RWPE1 (cell line): ENCODE measurements around the gene PEX11G.

ENCODE experiments used
- CTCF ChIA-PET: fragments of 350-600 bp; sonication (Branson Sonifier 250); formaldehyde crosslinking; extraction: SDS; loops from one replicate; lab custom pipeline; 2021; lab: Yijun Ruan, JAX
- POLR2A ChIA-PET: fragments of 400-600 bp; formaldehyde crosslinking; extraction: SDS; loops from one replicate; lab custom pipeline; 2020; ENCODE audit warnings: antibody characterized with exemption; ENCODE audit not compliant: low non-redundant PET; lab: Yijun Ruan, JAX
- DNase-seq: peaks from one replicate; pipeline ENCODE4 v3.0.0; 2012; ENCODE audit warnings: low spot score
- H3K27ac ChIP-seq: fragments of 450-650 bp; 2 replicates; pipeline ENCODE4 v1.5.1; 2017
- TF ChIP-seq, protein P1 (sequence below): fragments of 450-650 bp; conservative IDR thresholded peaks from 2 replicates; pipeline ENCODE4 v1.5.1; 2017; ENCODE audit warnings: low read depth, mild to moderate bottlenecking

PEX11G gene

DNA sequence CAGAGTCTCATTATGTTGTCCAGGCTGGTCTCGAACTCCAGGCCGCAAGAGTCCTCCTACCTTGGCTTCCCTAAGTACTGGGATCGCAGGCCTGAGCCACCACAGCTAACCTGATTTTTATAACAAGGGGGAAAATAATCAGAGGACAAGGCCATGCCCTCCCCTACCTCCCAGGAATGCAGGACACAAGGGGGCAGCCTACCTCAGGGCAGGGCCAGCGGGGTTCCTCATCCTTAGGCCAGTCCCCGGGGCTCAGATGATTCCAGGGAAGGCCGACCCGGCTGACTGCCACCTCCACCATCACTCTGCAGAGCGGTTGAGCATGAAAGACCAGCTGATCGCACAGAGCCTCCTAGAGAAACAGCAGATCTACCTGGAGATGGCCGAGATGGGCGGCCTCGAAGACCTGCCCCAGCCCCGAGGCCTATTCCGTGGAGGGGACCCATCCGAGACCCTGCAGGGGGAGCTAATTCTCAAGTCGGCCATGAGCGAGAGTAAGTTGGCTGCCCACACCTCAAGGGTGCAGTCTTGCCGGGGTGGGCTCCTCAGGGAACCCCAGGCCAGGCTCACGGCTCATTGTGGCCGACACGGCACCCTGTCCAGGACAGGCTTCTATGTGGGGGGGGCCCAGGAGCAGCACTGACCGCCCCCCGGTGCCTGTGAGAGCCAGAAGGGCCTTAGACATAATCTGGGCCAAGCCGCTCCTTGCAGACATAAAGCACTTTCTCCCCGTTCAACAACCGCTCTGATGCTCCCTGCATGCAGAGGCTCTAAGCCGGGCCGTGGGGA lies 26.8 kb downstream of the PEX11G start:
- ChIA-PET CTCF (no interaction called here), POLR2A (no interaction called here)
- no peak overlapping the region; the same call in 1 of the 2 replicates for H3K27ac ChIP-seq
- TF ChIP-seq, protein P1, sequence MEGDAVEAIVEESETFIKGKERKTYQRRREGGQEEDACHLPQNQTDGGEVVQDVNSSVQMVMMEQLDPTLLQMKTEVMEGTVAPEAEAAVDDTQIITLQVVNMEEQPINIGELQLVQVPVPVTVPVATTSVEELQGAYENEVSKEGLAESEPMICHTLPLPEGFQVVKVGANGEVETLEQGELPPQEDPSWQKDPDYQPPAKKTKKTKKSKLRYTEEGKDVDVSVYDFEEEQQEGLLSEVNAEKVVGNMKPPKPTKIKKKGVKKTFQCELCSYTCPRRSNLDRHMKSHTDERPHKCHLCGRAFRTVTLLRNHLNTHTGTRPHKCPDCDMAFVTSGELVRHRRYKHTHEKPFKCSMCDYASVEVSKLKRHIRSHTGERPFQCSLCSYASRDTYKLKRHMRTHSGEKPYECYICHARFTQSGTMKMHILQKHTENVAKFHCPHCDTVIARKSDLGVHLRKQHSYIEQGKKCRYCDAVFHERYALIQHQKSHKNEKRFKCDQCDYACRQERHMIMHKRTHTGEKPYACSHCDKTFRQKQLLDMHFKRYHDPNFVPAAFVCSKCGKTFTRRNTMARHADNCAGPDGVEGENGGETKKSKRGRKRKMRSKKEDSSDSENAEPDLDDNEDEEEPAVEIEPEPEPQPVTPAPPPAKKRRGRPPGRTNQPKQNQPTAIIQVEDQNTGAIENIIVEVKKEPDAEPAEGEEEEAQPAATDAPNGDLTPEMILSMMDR, result no peak
- no peak for DNase-seq

DNA sequence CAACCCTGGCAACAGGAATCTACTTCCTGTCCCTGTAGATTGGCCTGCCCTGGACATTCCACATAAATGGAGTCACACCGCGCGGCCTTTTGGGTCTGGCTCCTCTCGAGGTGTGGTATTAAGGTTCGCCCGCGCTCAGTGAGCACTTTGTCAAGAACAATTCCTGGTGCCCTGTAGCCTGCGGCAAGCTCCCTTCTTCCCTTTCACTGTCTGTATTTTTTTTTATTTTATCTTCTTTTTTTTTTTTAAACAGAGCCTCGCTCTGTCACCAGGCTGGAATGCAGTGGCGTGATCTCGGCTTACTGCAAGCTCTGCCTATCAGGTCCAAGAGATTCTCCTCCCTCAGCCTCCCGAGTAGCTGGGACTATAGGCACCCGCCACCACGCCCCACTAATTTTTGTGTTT lies 28.3 kb downstream of the PEX11G start:
- peak; percentile 45 for DNase-seq
- TF ChIP-seq, protein P1, result no peak
- ChIA-PET POLR2A (interaction anchor here (0.7 kb wide), 1 partner anchor 364 kb away, joined by 5 read pairs; no protein-coding TSS in a partner anchor), CTCF (interaction anchor here (0.6 to 0.8 kb wide), 2 partner anchors 78 to 1593 kb away, joined by 3 to 4 read pairs; no protein-coding TSS in a partner anchor)
- peak overlapping the region; percentile 31 for H3K27ac ChIP-seq

DNA sequence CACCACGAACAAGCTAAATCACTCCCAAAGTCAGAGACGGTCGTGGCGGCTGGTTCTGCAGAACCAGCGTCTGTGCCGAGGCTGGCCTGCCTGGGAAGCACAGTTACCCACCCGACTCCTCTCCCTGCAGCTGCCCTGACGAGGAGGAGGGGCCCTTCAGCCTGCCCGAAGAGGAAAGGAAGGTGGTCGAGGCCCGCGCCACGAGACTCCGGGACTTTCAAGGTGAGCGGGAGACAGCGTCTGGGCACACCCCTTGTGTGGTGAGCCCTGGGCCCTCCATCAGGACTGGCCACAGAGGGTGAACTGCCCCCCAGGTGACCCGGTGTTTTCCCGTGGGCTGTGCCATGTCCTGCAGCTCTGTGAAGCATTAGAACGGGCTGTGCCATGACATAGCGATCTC lies 29.1 kb downstream of the PEX11G start:
- ChIA-PET CTCF (no interaction called here), POLR2A (no interaction called here)
- peak overlapping the region; percentile 31 for H3K27ac ChIP-seq
- TF ChIP-seq, protein P1, result no peak
- DNase-seq, result no peak

DNA sequence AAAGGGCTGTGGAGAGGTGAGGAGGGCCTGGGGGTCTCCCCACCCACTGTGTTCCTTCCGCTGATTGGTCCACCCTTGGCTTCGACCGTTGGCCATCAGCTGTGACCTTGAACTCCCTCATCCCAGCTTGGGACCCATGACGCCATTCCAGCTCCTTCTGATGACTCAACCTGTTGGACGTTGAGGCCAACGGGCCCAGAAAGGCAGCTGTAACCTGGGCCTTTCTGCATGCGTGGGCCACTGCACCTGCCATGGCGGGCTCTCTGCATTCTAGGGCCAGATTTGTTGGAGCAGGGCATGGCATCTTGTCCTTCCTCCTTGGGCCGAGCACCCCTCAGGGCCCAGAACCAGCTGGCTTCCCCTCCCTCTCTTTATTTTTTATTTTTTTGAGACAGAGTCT lies 30.2 kb downstream of the PEX11G start:
- ChIA-PET POLR2A (interaction anchor here (0.6 kb wide), 1 partner anchor 58 kb away, joined by 3 read pairs; no protein-coding TSS in a partner anchor), CTCF (no interaction called here)
- TF ChIP-seq, protein P1, result no peak
- no peak overlapping the region; the same call in 1 of the 2 replicates for H3K27ac ChIP-seq
- no peak for DNase-seq

DNA sequence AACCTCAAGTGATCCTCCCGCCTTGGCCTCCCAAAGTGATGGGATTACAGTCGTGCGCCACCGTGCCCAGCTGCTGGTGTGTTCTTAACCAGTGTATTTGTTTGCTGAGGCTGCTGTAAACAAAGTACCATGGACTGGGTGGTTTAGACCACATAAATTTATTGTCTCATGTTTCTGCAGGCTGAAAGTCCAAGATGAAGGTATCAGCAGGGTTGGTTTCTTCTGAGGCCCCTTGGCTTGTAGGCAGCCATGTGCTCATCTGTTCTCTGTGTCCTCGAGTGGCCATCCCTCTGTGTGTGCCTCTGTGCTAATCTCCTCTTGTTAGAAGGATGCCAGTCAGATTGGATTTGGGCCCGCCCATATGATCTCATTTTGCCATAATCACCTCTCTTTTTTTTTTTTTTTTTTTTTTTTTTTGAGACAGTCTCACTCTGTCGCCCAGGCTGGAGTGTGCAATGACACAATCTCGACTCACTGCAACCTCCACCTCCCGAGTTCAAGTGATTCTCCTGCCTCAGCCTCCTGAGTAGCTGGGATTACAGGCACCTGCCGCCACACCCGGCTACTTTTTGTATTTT lies 31.8 kb downstream of the PEX11G start:
- no peak overlapping the region for H3K27ac ChIP-seq
- no peak for DNase-seq
- CTCF ChIA-PET, result no interaction called here
- TF ChIP-seq, protein P1, result no peak
- POLR2A ChIA-PET, result no interaction called here

DNA sequence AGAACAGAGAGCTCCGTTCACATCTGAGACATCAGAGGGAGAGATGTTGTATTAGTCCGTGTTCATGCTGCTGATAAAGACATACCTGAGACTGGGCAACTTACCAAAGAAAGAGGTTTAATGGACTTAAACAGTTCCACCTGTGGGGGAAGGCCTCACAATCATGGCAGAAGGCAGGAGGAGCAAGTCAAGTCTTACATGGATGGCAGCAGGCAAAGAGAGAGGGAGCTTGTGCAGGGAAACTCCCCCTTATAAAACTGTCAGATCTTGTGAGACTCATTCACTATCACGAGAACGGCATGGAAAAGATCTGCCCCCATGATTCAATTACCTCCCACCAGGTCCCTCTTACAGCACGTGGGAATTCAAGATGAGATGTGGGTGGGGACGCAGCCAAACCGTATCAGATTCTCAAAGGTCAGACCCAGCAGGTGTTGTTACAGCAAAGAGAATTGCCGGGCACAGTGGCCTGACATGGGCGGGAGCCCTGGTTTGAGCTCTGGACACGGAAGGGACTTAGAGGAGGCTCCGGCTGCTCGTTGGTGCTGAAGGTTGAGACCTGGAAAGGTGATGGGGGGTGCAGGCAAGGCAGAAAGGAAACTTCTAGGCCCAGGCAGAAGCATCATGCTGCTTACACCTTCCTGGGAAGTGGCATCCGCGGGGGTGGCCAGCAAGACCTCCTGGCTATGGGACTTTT lies 33.1 kb downstream of the PEX11G start:
- ChIA-PET POLR2A (no interaction called here), CTCF (no interaction called here)
- H3K27ac ChIP-seq, result no peak overlapping the region
- TF ChIP-seq, protein P1, result no peak
- no peak for DNase-seq
